Subcutaneous abdominal adipose tissue (tissue), 5 donors: ENCODE data around the gene ELOVL6.
"Not testable (repeated sequence)": the region's sequence is repeated elsewhere in the genome, so short reads cannot be mapped to it uniquely, and the experiment has no call there.

Experiments used
- H3K27ac ChIP-seq: one replicate; pipeline ENCODE4 v1.7.0; 2013; ENCODE audit warnings: low read depth, mild to moderate bottlenecking, inconsistent platforms, low read length, moderate library complexity
- H3K27me3 ChIP-seq, 5 donors: one replicate each; pipeline ENCODE4 v1.7.0; 2013; ENCODE audit warnings: low read length in 5 of 5, inconsistent platforms in 1 of 5; ENCODE audit not compliant: control insufficient read depth in 5 of 5, insufficient read depth in 4 of 5
- H3K36me3 ChIP-seq, 5 donors: one replicate each; pipeline ENCODE4 v1.7.0; 2013; ENCODE audit warnings: low read length in 5 of 5; ENCODE audit not compliant: control insufficient read depth in 5 of 5, insufficient read depth in 5 of 5
- H3K4me1 ChIP-seq, 5 donors: one replicate each; pipeline ENCODE4 v1.7.0; 2013; ENCODE audit warnings: low read length in 5 of 5, mild to moderate bottlenecking in 3 of 5, moderate library complexity in 1 of 5; ENCODE audit not compliant: control insufficient read depth in 5 of 5, insufficient read depth in 5 of 5
- H3K4me3 ChIP-seq, 5 donors: one replicate each; pipeline ENCODE4 v1.7.0; 2013; ENCODE audit warnings: low read length in 5 of 5, low read depth in 1 of 5
- H3K9ac ChIP-seq, 5 donors: one replicate each; pipeline ENCODE4 v1.7.0; 2013; ENCODE audit warnings: low read length in 5 of 5, mild to moderate bottlenecking in 4 of 5, moderate library complexity in 3 of 5
- H3K9me3 ChIP-seq, 5 donors: one replicate each; pipeline ENCODE4 v1.7.0; 2013; ENCODE audit warnings: low read length in 5 of 5; ENCODE audit not compliant: control insufficient read depth in 5 of 5
- donor health status: healthy.
- donor health status: healthy.
- donor health status: healthy.
- donor health status: healthy.
- donor health status: healthy.

Gene ELOVL6

DNA sequence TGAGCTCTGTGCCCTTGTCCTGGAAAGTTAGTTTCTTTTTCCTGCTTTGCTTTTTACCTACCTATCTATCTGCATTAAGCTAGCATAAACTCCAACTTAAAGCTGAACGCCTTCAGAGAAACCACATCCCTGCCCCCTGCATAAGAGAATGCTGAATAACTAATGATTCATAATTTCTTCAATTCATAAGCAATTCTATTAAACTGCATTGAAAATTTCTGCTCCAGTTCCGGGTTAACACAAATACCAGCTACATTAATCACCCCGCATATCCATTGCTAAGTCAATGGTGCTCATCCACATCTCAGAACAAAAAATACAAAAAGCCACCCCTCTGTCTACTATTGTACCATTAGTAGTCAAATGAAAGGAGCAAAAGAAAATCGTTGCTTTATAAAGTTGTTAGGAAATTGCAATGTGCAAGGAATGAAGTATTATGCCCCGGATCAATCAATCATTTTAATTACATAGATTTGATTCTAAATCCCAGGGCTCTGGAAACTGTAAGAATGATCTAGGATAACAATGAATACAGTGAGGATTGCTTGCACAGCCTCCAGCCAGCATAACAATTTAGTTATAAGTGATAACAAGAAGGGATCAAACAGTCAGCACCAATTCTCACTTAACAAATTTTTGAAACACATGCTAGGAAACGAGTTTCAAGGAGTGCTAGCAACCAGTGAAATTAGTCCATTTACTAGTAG is 106.8 kb downstream of the ELOVL6 start:
- H3K9ac ChIP-seq: no peak overlapping the region
- no peaks in the 10 kb centered on the region for H3K9me3 ChIP-seq
- H3K27ac ChIP-seq: no peak overlapping the region

DNA sequence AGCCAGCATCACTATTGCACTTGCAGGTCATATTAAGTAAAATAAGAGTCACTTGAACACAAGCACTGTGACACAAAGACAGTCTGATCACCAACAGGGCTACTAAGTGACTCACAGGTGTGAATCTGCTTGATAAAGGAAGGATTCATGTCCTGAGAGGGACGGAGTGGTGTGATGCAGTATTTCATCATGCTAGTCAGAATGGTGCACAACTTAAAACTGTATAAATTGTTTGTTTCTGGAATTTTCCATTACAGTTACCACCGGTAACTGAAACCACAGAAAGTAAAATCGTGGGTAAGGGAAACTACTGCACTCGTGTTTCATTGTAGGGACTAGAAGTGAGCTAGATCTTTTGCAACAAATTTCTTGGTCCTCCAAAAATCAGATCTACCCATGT is 109.7 kb downstream of the ELOVL6 start:
- H3K4me3 ChIP-seq: no peak overlapping the region
- no peak overlapping the region for H3K9ac ChIP-seq

More for the DNA sequence above, 106.8 kb downstream of the ELOVL6 start:
- H3K4me1 ChIP-seq: peaks cover 0 to 19% (median 0%) of the 10 kb centered on the region in 5 donors
- H3K27me3 ChIP-seq: no peaks in the 10 kb centered on the region
- H3K4me3 ChIP-seq: no peak overlapping the region
- H3K36me3 ChIP-seq: no peaks in the 10 kb centered on the region

DNA sequence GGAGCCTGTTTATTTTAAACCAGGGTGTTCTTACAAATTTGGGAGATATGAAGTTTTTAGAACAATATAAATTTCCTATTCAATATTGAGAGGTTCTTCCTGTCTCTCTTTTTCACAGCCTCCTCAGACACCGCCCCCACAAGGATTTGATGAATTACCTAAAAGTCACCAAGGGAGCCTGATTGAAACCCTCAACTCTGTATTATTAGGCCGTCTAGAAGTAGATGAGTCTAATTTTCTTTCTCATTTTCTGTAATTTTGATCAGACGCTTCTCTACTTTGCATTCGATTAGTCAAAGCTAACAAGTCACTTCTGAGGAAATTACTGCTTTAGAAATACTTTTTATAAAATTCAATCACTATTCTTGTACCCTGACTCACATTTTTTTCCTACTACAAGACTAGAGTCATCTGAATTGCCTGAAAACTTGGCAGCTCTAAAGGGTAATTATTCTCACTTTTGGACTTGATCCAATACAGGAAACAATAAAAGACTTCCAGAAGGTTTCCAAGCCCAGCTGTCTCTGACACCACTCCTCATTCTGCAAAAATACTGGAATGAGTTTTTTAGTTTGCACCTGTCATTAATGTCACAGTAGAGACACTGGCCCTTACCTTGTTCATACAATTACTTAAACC is 111.2 kb downstream of the ELOVL6 start:
- no peaks in the 10 kb centered on the region for H3K36me3 ChIP-seq
- no peaks in the 10 kb centered on the region for H3K27me3 ChIP-seq
- peaks cover 0 to 22% (median 6%) of the 10 kb centered on the region in 5 donors for H3K4me1 ChIP-seq
- no peaks in the 10 kb centered on the region for H3K9me3 ChIP-seq
- H3K9ac ChIP-seq: no peak overlapping the region
- H3K27ac ChIP-seq: peak overlapping the region; percentile 64
- no peak overlapping the region for H3K4me3 ChIP-seq

More for the DNA sequence above, 109.7 kb downstream of the ELOVL6 start:
- H3K36me3 ChIP-seq: no peaks in the 10 kb centered on the region
- no peak overlapping the region for H3K27ac ChIP-seq
- H3K9me3 ChIP-seq: no peaks in the 10 kb centered on the region
- H3K27me3 ChIP-seq: no peaks in the 10 kb centered on the region
- peaks cover 0 to 22% (median 6%) of the 10 kb centered on the region in 5 donors for H3K4me1 ChIP-seq

DNA sequence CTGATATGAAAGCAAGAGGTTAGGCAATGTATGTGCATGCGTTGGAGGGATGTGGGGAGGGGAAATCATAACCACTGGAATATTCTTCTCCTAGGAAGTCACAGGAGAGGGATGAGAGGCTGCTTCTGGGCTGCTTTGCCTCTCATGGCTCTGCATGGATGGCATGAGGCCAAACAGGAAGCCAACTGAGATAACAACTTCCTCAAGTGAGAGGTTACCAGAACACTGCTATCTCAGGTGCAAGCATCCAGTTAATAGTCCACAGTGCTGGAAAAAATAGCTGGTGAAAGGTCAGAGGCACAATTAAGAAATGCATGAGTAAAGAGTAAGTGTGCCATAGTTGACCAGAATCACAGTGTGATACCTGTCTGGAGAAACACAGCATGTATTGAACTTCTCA is 113.3 kb downstream of the ELOVL6 start:
- Histone ChIP-seq H3K9me3 (no peaks in the 10 kb centered on the region), H3K27me3 (no peaks in the 10 kb centered on the region), H3K4me1 (peaks cover 0 to 19% (median 6%) of the 10 kb centered on the region in 5 donors), H3K36me3 (no peaks in the 10 kb centered on the region), H3K9ac (no peak overlapping the region), H3K4me3 (no peak overlapping the region), H3K27ac (no peak overlapping the region)

DNA sequence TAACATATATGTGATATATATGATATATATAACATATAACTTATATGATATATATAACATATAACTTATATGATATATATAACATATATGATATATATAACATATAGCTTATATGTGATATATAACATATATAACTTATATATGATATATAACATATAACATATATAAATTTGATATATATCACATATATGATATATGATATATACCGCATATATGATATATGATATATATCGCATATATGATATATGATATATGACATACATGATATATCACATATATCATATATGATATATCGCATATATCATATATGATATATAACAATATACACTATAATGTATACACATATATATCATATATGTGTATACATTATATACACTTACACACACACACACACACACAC is 114.3 kb downstream of the ELOVL6 start:
- H3K4me3 ChIP-seq: no peak overlapping the region
- no peak overlapping the region for H3K9ac ChIP-seq
- no peaks in the 10 kb centered on the region for H3K9me3 ChIP-seq
- H3K27me3 ChIP-seq: no peaks in the 10 kb centered on the region
- no peak overlapping the region for H3K27ac ChIP-seq
- no peaks in the 10 kb centered on the region for H3K36me3 ChIP-seq
- peaks cover 0 to 19% (median 6%) of the 10 kb centered on the region in 5 donors for H3K4me1 ChIP-seq

DNA sequence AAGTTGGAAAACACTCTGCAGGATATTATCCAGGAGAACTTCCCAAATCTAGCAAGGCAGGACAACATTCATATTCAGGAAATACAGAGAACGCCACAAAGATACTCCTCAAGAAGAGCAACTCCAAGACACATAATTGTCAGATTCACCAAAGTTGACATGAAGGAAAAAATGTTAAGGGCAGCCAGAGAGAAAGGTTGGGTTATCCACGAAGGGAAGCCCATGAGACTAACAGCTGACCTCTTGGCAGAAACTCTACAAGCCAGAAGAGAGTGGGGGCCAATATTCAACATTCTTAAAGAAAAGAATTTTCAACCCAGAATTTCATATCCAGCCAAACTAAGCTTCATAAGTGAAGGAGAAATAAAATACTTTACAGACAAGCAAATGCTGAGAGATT is 120.3 kb downstream of the ELOVL6 start:
- not testable (repeated sequence) for H3K4me3 ChIP-seq, H3K27ac ChIP-seq, H3K9ac ChIP-seq, H3K9me3 ChIP-seq, H3K27me3 ChIP-seq, H3K4me1 ChIP-seq, H3K36me3 ChIP-seq

DNA sequence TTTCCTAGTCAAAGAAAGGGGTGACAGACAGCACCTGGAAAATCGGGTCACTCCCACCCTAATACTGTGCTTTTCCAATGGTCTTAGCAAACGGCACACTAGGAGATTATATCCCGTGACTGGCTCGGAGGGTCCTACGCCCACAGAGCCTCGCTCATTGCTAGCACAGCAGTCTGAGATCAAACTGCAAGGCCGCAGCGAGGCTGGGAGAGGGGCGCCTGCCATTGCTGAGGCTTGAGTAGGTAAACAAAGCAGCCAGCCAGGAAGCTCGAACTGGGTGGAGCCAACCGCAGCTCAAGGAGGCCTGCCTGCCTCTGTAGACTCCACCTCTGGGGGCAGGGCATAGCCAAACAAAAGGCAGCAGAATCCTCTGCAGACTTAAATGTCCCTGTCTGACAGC is 121.6 kb downstream of the ELOVL6 start:
- H3K36me3 ChIP-seq, H3K27me3 ChIP-seq, H3K4me3 ChIP-seq, H3K27ac ChIP-seq, H3K9me3 ChIP-seq, H3K9ac ChIP-seq: not testable (repeated sequence)
- H3K4me1 ChIP-seq: peaks cover 0 to 18% (median 0%) of the 10 kb centered on the region in 5 donors

DNA sequence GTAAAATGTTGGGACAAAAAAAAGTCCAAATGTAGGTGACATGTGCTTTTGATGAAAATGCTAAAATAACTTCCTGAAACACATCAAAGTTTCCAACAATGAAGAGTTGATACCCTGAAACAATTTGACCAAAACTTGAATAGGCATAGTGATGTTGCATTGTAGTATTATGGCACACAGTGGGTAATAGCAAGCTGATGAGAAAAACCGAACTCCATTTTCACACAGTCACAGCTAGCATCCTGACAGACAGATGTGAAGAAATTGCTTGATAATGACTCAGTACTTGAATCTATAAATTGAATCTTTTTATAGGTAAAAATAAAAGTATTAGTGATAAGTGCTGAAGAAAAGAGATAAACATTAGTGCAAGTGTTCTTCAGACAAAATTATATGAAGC is 122.5 kb downstream of the ELOVL6 start:
- H3K27ac ChIP-seq: no peak overlapping the region

DNA sequence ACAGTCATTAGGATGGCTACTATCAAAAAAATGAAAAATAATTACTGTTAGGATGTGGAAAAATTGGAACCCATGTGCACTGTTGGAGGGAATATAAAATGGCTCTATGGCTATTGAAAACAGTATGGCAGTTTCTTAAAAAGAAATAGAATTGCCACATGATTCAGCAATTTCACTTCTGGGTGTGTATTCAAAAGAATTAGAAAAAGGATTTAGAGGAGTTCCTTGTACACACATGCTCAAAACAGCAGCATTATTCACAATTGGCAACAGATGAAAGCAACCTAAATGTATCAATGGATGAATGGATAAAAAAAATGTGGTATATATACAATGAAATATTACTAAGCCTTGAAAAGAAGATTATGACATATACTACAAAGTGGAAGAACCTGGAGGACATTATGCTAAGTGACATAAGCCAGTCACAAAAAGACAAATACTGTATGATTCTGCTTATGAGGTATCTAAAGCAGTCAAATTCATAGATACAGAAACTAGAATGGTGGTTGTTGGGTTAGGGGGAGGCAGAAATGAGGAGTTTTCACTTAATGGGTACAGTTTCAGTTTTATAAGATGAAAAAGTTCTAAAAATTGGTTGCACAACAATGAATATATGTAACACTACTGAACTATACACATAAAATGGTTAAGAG is 123.2 kb downstream of the ELOVL6 start:
- peaks cover 0 to 2% (median 0%) of the 10 kb centered on the region in 5 donors for H3K36me3 ChIP-seq
- H3K4me3 ChIP-seq: no peak overlapping the region
- no peak overlapping the region for H3K9ac ChIP-seq
- no peaks in the 10 kb centered on the region for H3K9me3 ChIP-seq
- H3K27ac ChIP-seq: peak overlapping the region; percentile 77
- no peaks in the 10 kb centered on the region for H3K27me3 ChIP-seq
- H3K4me1 ChIP-seq: peaks cover 0 to 24% (median 0%) of the 10 kb centered on the region in 5 donors

More for the DNA sequence above, 122.5 kb downstream of the ELOVL6 start:
- Histone ChIP-seq H3K4me1 (peaks cover 0 to 24% (median 0%) of the 10 kb centered on the region in 5 donors), H3K9ac (no peak overlapping the region), H3K9me3 (no peaks in the 10 kb centered on the region), H3K36me3 (no peaks in the 10 kb centered on the region), H3K27me3 (no peaks in the 10 kb centered on the region), H3K4me3 (no peak overlapping the region)

DNA sequence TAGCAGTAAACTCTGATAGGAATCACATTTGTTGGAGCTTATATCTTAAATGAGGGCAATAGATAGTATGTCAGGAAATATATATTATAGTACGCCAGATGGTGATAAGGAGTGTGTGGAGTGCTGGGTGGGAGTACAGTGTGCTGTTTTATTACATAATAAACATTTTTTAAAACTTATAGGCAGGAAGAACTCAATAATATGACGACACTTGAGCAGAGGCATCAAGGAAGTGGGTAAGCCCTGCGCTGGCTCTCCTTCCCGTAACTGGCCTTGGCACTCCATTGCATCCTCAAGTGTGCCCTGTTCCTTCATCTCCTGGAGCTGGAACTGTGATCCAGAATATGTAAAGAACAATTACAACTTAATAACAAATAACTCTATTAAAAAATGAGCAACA is 123.8 kb downstream of the ELOVL6 start:
- no peaks in the 10 kb centered on the region for H3K9me3 ChIP-seq
- H3K36me3 ChIP-seq: peaks cover 0 to 2% (median 0%) of the 10 kb centered on the region in 5 donors
- no peak overlapping the region for H3K4me3 ChIP-seq
- H3K27ac ChIP-seq: peak overlapping the region; percentile 77
- H3K9ac ChIP-seq: no peak overlapping the region
- H3K4me1 ChIP-seq: peaks cover 0 to 24% (median 0%) of the 10 kb centered on the region in 5 donors
- no peaks in the 10 kb centered on the region for H3K27me3 ChIP-seq
